HEK293 (cell line): ENCODE data around the gene CEP57L1.

ENCODE experiments used
- CTCF ChIA-PET: fragments of 350-600 bp; formaldehyde crosslinking; extraction: SDS; loops from one replicate; lab custom pipeline; 2021; ENCODE audit warnings: antibody characterized with exemption; lab: Yijun Ruan, JAX
- POLR2A ChIA-PET: fragments of 300-600 bp; formaldehyde crosslinking; extraction: SDS; loops from one replicate; lab custom pipeline; 2020; ENCODE audit warnings: antibody characterized with exemption, inconsistent platforms; lab: Yijun Ruan, JAX
- H3K27ac ChIP-seq: fragments of 200-500 bp; sonication (Bioruptor generic); 2 replicates; pipeline ENCODE4 v1.5.1; 2014; ENCODE audit warnings: low read depth, low read length, control low read depth, inconsistent platforms; ENCODE audit errors: extremely low read depth
- H3K36me3 ChIP-seq, 2 experiments: fragments of 200-500 bp in 1 of 2; sonication (Bioruptor generic) in 1 of 2; 1 replicate in 1 of 2; 2 replicates in 1 of 2; pipeline ENCODE4 v1.5.1; 2014 to 2017; ENCODE audit warnings: inconsistent platforms in 2 of 2, low read length in 2 of 2; ENCODE audit not compliant: control insufficient read depth in 2 of 2, insufficient read depth in 1 of 2
- H3K4me1 ChIP-seq: fragments of 200-500 bp; sonication (Bioruptor generic); 2 replicates; pipeline ENCODE4 v1.5.1; 2014; ENCODE audit warnings: mild to moderate bottlenecking, low read length, inconsistent platforms; ENCODE audit not compliant: control insufficient read depth, insufficient read depth
- H3K4me3 ChIP-seq: 2 replicates; pipeline ENCODE4 v1.5.1; 2011; ENCODE audit warnings: low read depth, mild to moderate bottlenecking, control low read depth, low read length, moderate library complexity
- H3K9me3 ChIP-seq: fragments of 200-500 bp; sonication (Bioruptor generic); 2 replicates; pipeline ENCODE4 v1.5.1; 2014; ENCODE audit warnings: low read depth, low read length, inconsistent platforms; ENCODE audit not compliant: control insufficient read depth, insufficient read depth
- KLF10 ChIP-seq: fragments of 450-650 bp; IDR thresholded peaks from 2 replicates; pipeline ENCODE4 v1.5.1; 2018; ENCODE audit warnings: missing biosample characterization, mild to moderate bottlenecking, missing genetic modification characterization
- PRDM1 ChIP-seq: fragments of 450-650 bp; formaldehyde crosslinking; IDR thresholded peaks from 2 replicates; pipeline ENCODE4; 2016; ENCODE audit warnings: missing biosample characterization, missing genetic modification characterization
- PRDM6 ChIP-seq: fragments of 450-650 bp; formaldehyde crosslinking; IDR thresholded peaks from 2 replicates; pipeline ENCODE4 v1.5.1; 2017; ENCODE audit warnings: missing biosample characterization, missing genetic modification characterization
- SCRT2 ChIP-seq: fragments of 450-650 bp; formaldehyde crosslinking; IDR thresholded peaks from 2 replicates; pipeline ENCODE4 v1.5.1; 2016; ENCODE audit warnings: missing biosample characterization, missing genetic modification characterization
- ZFP3 ChIP-seq: fragments of 450-650 bp; formaldehyde crosslinking; IDR thresholded peaks from 2 replicates; pipeline ENCODE4 v1.5.1; 2016; ENCODE audit warnings: low read depth, missing biosample characterization, missing genetic modification characterization
- ZIC2 ChIP-seq: fragments of 450-650 bp; formaldehyde crosslinking; IDR thresholded peaks from 2 replicates; pipeline ENCODE4 v1.5.1; 2016; ENCODE audit warnings: missing biosample characterization, missing genetic modification characterization
- ZNF146 ChIP-seq: fragments of 450-650 bp; formaldehyde crosslinking; IDR thresholded peaks from 2 replicates; pipeline ENCODE4 v1.5.1; 2016; ENCODE audit warnings: missing biosample characterization, missing genetic modification characterization
- ZNF169 ChIP-seq: fragments of 450-650 bp; formaldehyde crosslinking; IDR thresholded peaks from 2 replicates; pipeline ENCODE4 v1.5.1; 2016; ENCODE audit warnings: missing biosample characterization, missing genetic modification characterization
- ZNF280D ChIP-seq: fragments of 450-650 bp; formaldehyde crosslinking; IDR thresholded peaks from 2 replicates; pipeline ENCODE4 v1.5.1; 2016; ENCODE audit warnings: missing biosample characterization, missing genetic modification characterization
- ZNF335 ChIP-seq: fragments of 450-650 bp; formaldehyde crosslinking; conservative IDR thresholded peaks from 2 replicates; pipeline ENCODE4 v1.5.1; 2016; ENCODE audit warnings: missing biosample characterization, missing genetic modification characterization
- ZNF362 ChIP-seq: fragments of 450-650 bp; formaldehyde crosslinking; IDR thresholded peaks from 2 replicates; pipeline ENCODE4 v1.5.1; 2016; ENCODE audit warnings: missing biosample characterization, missing genetic modification characterization
- ZNF394 ChIP-seq: fragments of 450-650 bp; formaldehyde crosslinking; IDR thresholded peaks from 2 replicates; pipeline ENCODE4 v1.5.1; 2016; ENCODE audit warnings: missing biosample characterization, missing genetic modification characterization, mild to moderate bottlenecking, moderate library complexity, borderline replicate concordance
- ZNF514 ChIP-seq: fragments of 450-650 bp; formaldehyde crosslinking; IDR thresholded peaks from 2 replicates; pipeline ENCODE4 v1.5.1; 2016; ENCODE audit warnings: missing biosample characterization, missing genetic modification characterization
- ZNF571 ChIP-seq: fragments of 450-650 bp; formaldehyde crosslinking; IDR thresholded peaks from 2 replicates; pipeline ENCODE4 v1.5.0; 2017; ENCODE audit warnings: missing biosample characterization, missing genetic modification characterization
- ZNF580 ChIP-seq: fragments of 450-650 bp; formaldehyde crosslinking; IDR thresholded peaks from 2 replicates; pipeline ENCODE4 v1.5.1; 2016; ENCODE audit warnings: missing biosample characterization, missing genetic modification characterization
- ZNF768 ChIP-seq: fragments of 450-650 bp; formaldehyde crosslinking; IDR thresholded peaks from 2 replicates; pipeline ENCODE4 v1.5.1; 2018; ENCODE audit warnings: missing biosample characterization, mild to moderate bottlenecking, missing genetic modification characterization

The CEP57L1 gene

GRCh38 chr6:109095036-109095834 is at the start of gene CEP57L1 (continued):
- no peak for TF ChIP-seq ZNF394 (tag by site-specific recombination)
- TF ChIP-seq ZNF169 (tag by site-specific recombination) = no peak
- TF ChIP-seq ZNF335 (tag by site-specific recombination) = peak; percentile 99

- ChIA-PET CTCF (no interaction called here), POLR2A (no interaction called here)
Observed at GRCh38 chr6:109048176-109048575, 47.1 kb upstream of the CEP57L1 start.

GRCh38 chr6:109048670-109049415 is 46.5 kb upstream of the CEP57L1 start:
- Histone ChIP-seq H3K9me3 (no peaks in the 10 kb centered on the region), H3K27ac (no peak overlapping the region), H3K4me3 (no peak overlapping the region), H3K36me3 (no peaks in the 10 kb centered on the region), H3K4me1 (peaks cover 30% of the 10 kb centered on the region)
- CTCF ChIA-PET = interaction anchor here (1.1 to 2.6 kb wide), 2 partner anchors 24 to 27 kb away, joined by 6 to 15 read pairs; no protein-coding TSS in a partner anchor
- no peak for TF ChIP-seq ZNF362 (tag by site-specific recombination)
- TF ChIP-seq ZNF580 (tag by site-specific recombination) = peak; percentile 73
- TF ChIP-seq PRDM1 (tag by site-specific recombination) = peak; percentile 9; the same call in 1 of the 2 replicates
- peak; percentile 93 for TF ChIP-seq ZNF146 (tag by site-specific recombination)
- no peak for TF ChIP-seq ZFP3 (tag by site-specific recombination)
- 0 out of 2 replicates have a peak, but pooled peaks have one; percentile 5 for TF ChIP-seq ZNF768 (tag by site-specific recombination)
- TF ChIP-seq SCRT2 (tag by site-specific recombination) = peak; percentile 64
- 0 out of 2 replicates have a peak, but pooled peaks have one; percentile 17 for TF ChIP-seq ZNF280D (tag by site-specific recombination)
- POLR2A ChIA-PET = no interaction called here

More at GRCh38 chr6:109048176-109048575, 47.1 kb upstream of the CEP57L1 start:
- Histone ChIP-seq H3K36me3 (no peaks in the 10 kb centered on the region), H3K9me3 (no peaks in the 10 kb centered on the region), H3K4me1 (peaks cover 26% of the 10 kb centered on the region), H3K27ac (no peak overlapping the region), H3K4me3 (no peak overlapping the region)
- TF ChIP-seq ZNF514 (tag by site-specific recombination) = no peak
- TF ChIP-seq ZNF571 (tag by site-specific recombination) = no peak
- no peak for TF ChIP-seq ZIC2
- TF ChIP-seq PRDM6 (tag by site-specific recombination) = no peak
- TF ChIP-seq KLF10 (tag by site-specific recombination) = no peak
